GM19351 (cell line): Measurements from ENCODE around the gene TTYH1.

ENCODE experiments used
- ATAC-seq: cut with Tn5 transposase; IDR thresholded peaks from one replicate; pipeline ENCODE4 v1.9.1; 2021; ENCODE audit warnings: mild to moderate bottlenecking, moderate library complexity; ENCODE audit not compliant: unreplicated experiment

The TTYH1 gene

GRCh38 chr19:54391589-54392061 lies 23.6 kb upstream of the TTYH1 start:
- ATAC-seq, result no peak

GRCh38 chr19:54392105-54392504 lies 23.2 kb upstream of the TTYH1 start:
- no peak for ATAC-seq

GRCh38 chr19:54393381-54393780 lies 21.9 kb upstream of the TTYH1 start:
- no peak for ATAC-seq

GRCh38 chr19:54395685-54396084 lies 19.6 kb upstream of the TTYH1 start:
- ATAC-seq, result no peak

GRCh38 chr19:54399189-54399588 lies 16.1 kb upstream of the TTYH1 start:
- ATAC-seq, result no peak

- no peak for ATAC-seq
Observed at GRCh38 chr19:54400913-54401312, 14.4 kb upstream of the TTYH1 start.

GRCh38 chr19:54403054-54403453 lies 12.2 kb upstream of the TTYH1 start:
- ATAC-seq, result no peak

GRCh38 chr19:54405628-54406027 lies 9.6 kb upstream of the TTYH1 start:
- ATAC-seq, result no peak

- no peak for ATAC-seq
Observed at GRCh38 chr19:54407780-54408179, 7.5 kb upstream of the TTYH1 start.

GRCh38 chr19:54408456-54409026 lies 6.7 kb upstream of the TTYH1 start:
- no peak for ATAC-seq

- no peak for ATAC-seq
Observed at GRCh38 chr19:54411033-54411432, 4.2 kb upstream of the TTYH1 start.

- ATAC-seq, result no peak
Observed at GRCh38 chr19:54412877-54413276, 2.4 kb upstream of the TTYH1 start.

GRCh38 chr19:54414156-54414555 lies 1.1 kb upstream of the TTYH1 start:
- no peak for ATAC-seq

GRCh38 chr19:54415901-54416673 lies 823 bp downstream of the TTYH1 start:
- ATAC-seq, result no peak

- no peak for ATAC-seq
Observed at GRCh38 chr19:54416695-54417491, 1.6 kb downstream of the TTYH1 start.

- ATAC-seq, result no peak
Observed at GRCh38 chr19:54418030-54418929, 3.0 kb downstream of the TTYH1 start.

GRCh38 chr19:54418930-54419800 lies 3.9 kb downstream of the TTYH1 start:
- no peak for ATAC-seq

- no peak for ATAC-seq
Observed at GRCh38 chr19:54420068-54420382, 4.8 kb downstream of the TTYH1 start.

- ATAC-seq, result no peak
Observed at GRCh38 chr19:54420383-54421168, 5.3 kb downstream of the TTYH1 start.
